ENCODE data around the gene EDNRA.
"Not testable (repeated sequence)": the region's sequence is repeated elsewhere in the genome, so short reads cannot be mapped to it uniquely, and the experiment has no call there.

DNA sequence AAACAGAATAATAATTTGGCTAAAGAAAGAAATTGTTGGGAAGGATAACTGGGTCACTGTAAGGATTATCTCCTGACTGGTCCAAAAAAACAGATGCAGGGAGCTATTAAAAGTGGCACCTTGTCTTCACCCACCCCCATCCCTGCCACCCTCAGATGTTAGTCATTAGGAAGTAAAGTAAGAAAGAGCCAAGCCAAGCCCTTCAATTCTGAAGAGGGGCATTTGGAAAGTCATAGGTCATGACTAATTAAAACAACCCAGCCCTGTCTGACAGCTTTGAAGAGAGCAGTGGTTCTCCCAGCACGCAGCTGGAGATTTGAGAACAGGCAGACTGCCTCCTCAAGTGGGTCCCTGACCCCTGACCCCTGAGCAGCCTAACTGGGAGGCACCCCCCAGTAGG, 46.5 kb upstream of the EDNRA start:
- TF ChIP-seq, protein P1, sequence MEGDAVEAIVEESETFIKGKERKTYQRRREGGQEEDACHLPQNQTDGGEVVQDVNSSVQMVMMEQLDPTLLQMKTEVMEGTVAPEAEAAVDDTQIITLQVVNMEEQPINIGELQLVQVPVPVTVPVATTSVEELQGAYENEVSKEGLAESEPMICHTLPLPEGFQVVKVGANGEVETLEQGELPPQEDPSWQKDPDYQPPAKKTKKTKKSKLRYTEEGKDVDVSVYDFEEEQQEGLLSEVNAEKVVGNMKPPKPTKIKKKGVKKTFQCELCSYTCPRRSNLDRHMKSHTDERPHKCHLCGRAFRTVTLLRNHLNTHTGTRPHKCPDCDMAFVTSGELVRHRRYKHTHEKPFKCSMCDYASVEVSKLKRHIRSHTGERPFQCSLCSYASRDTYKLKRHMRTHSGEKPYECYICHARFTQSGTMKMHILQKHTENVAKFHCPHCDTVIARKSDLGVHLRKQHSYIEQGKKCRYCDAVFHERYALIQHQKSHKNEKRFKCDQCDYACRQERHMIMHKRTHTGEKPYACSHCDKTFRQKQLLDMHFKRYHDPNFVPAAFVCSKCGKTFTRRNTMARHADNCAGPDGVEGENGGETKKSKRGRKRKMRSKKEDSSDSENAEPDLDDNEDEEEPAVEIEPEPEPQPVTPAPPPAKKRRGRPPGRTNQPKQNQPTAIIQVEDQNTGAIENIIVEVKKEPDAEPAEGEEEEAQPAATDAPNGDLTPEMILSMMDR (IDR thresholded peaks at IDR 0.05; ENCODE audit: extremely low read depth in 1 of 2, insufficient read depth in 1 of 2, low read depth in 1 of 2, low read length in 2 of 2): not testable (repeated sequence)
- TF ChIP-seq POLR2AphosphoS5 (IDR thresholded peaks at IDR 0.05; ENCODE audit: insufficient read depth, low read depth, low read length); POLR2A (IDR thresholded peaks at IDR 0.05; ENCODE audit: low read depth, low read length); JUN (IDR thresholded peaks at IDR 0.05; ENCODE audit: borderline replicate concordance, insufficient read depth, insufficient read length, low read depth); EZH2 (IDR thresholded peaks at IDR 0.05; ENCODE audit: borderline replicate concordance, low read depth, low read length, severe bottlenecking); MYC (IDR thresholded peaks at IDR 0.05; ENCODE audit: low read depth, low read length): not testable (repeated sequence)
- TF ChIP-seq, protein P2, sequence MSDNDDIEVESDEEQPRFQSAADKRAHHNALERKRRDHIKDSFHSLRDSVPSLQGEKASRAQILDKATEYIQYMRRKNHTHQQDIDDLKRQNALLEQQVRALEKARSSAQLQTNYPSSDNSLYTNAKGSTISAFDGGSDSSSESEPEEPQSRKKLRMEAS (IDR thresholded peaks at IDR 0.05; ENCODE audit: insufficient read depth, insufficient read length): not testable (repeated sequence)
